ENCODE data around the gene KCNE4.

KCNE4 gene

GRCh38 chr2:223040527-223040926, 11.5 kb upstream of the KCNE4 start:
- DNase-seq (ENCODE audit: low read depth in 1 of 2, low spot score in 1 of 2), result no peak

GRCh38 chr2:223041527-223042109, 10.4 kb upstream of the KCNE4 start:
- no peak for DNase-seq (ENCODE audit: low read depth in 1 of 2, low spot score in 1 of 2)

- DNase-seq (ENCODE audit: low read depth in 1 of 2, low spot score in 1 of 2), result no peak
These were observed 9.7 kb upstream of the KCNE4 start for GRCh38 chr2:223042284-223042683.

GRCh38 chr2:223042704-223043118, 9.3 kb upstream of the KCNE4 start:
- no peak for DNase-seq (ENCODE audit: low read depth in 1 of 2, low spot score in 1 of 2)

- DNase-seq (ENCODE audit: low read depth in 1 of 2, low spot score in 1 of 2), result no peak
These were observed 8.6 kb upstream of the KCNE4 start for GRCh38 chr2:223043164-223043941.

GRCh38 chr2:223044092-223044836, 7.7 kb upstream of the KCNE4 start:
- no peak for DNase-seq (ENCODE audit: low read depth in 1 of 2, low spot score in 1 of 2)

GRCh38 chr2:223044916-223045700, 6.9 kb upstream of the KCNE4 start:
- no peak for DNase-seq (ENCODE audit: low read depth in 1 of 2, low spot score in 1 of 2)

- no peak for DNase-seq (ENCODE audit: low read depth in 1 of 2, low spot score in 1 of 2)
These were observed 5.4 kb upstream of the KCNE4 start for GRCh38 chr2:223046470-223047040.

- no peak for DNase-seq (ENCODE audit: low read depth in 1 of 2, low spot score in 1 of 2)
These were observed 4.7 kb upstream of the KCNE4 start for GRCh38 chr2:223047260-223047761.

- no peak for DNase-seq (ENCODE audit: low read depth in 1 of 2, low spot score in 1 of 2)
These were observed 3.5 kb upstream of the KCNE4 start for GRCh38 chr2:223048519-223048918.

GRCh38 chr2:223049356-223049755, 2.6 kb upstream of the KCNE4 start:
- no peak for DNase-seq (ENCODE audit: low read depth in 1 of 2, low spot score in 1 of 2)

GRCh38 chr2:223050188-223050587, 1.8 kb upstream of the KCNE4 start:
- no peak for DNase-seq (ENCODE audit: low read depth in 1 of 2, low spot score in 1 of 2)

- DNase-seq (ENCODE audit: low read depth in 1 of 2, low spot score in 1 of 2), result no peak
These were observed 988 bp upstream of the KCNE4 start for GRCh38 chr2:223050900-223051504.

GRCh38 chr2:223052548-223053483, 826 bp downstream of the KCNE4 start:
- no peak for DNase-seq (ENCODE audit: low read depth in 1 of 2, low spot score in 1 of 2)

GRCh38 chr2:223053484-223054192, 1.6 kb downstream of the KCNE4 start:
- no peak for DNase-seq (ENCODE audit: low read depth in 1 of 2, low spot score in 1 of 2)

- no peak for DNase-seq (ENCODE audit: low read depth in 1 of 2, low spot score in 1 of 2)
These were observed 2.3 kb downstream of the KCNE4 start for GRCh38 chr2:223054193-223054781.

GRCh38 chr2:223055140-223055539, 3.1 kb downstream of the KCNE4 start:
- DNase-seq (ENCODE audit: low read depth in 1 of 2, low spot score in 1 of 2), result no peak

- DNase-seq (ENCODE audit: low read depth in 1 of 2, low spot score in 1 of 2), result no peak
These were observed 3.8 kb downstream of the KCNE4 start for GRCh38 chr2:223055836-223056235.
